Large intestine (tissue), 12 donors: ENCODE results near the gene ESAM. TPM values are rescaled to one million over a fixed set of nuclear protein-coding genes. Genes with fewer than 3 reads are reported as not detected.

Experiments used
- DNase-seq, 2 donors: peaks; one replicate each; pipeline versions ENCODE4 v3.0.0 to v3.0.0-alpha.2; 2013
- H3K27ac ChIP-seq: one replicate; pipeline ENCODE4 v1.5.1; 2013; ENCODE audit warnings: low read length
- H3K27me3 ChIP-seq: 2 replicates; pipeline ENCODE4 v1.6.1; 2013; ENCODE audit warnings: low read length; ENCODE audit not compliant: control insufficient read depth, insufficient read depth
- H3K36me3 ChIP-seq: 2 replicates; pipeline ENCODE4 v1.6.1; 2013; ENCODE audit warnings: low read length; ENCODE audit not compliant: control insufficient read depth, insufficient read depth
- H3K4me1 ChIP-seq: one replicate; pipeline ENCODE4 v1.6.1; 2013; ENCODE audit warnings: low read length; ENCODE audit not compliant: control insufficient read depth, insufficient read depth
- H3K4me3 ChIP-seq: one replicate; pipeline ENCODE4 v1.5.1; 2013; ENCODE audit warnings: low read length
- H3K9me3 ChIP-seq: one replicate; pipeline ENCODE4 v1.6.1; 2013; ENCODE audit warnings: mild to moderate bottlenecking, low read depth, low read length, moderate library complexity; ENCODE audit not compliant: control insufficient read depth
- WGBS: methylation state at CpG from one replicate; pipeline ENCODE4 v1.1.5; 2013; ENCODE audit warnings: low lambda C conversion rate; ENCODE audit not compliant: insufficient coverage; 5-methylcytosine and 5-hydroxymethylcytosine counted together
- long read RNA-seq, 11 donors: transcript quantifications; one replicate each; lab custom pipeline, GENCODE V29; 2026
- polyA plus RNA-seq: library from polyadenylated mRNA; unstranded; fragments of 120-200 nt; gene quantifications from one replicate; pipeline ENCODE4 v1.2.1, GENCODE V29; 2013

ESAM gene
- polyA plus RNA-seq = 15.0 TPM
- long read RNA-seq, donor 1, partial matches to known transcripts = 0 of 3 reads
- long read RNA-seq, donor 1, other reads (novel, unspliced or antisense) = 0 of 3 reads
- long read RNA-seq, donor 2, partial matches to known transcripts = 5 of 10 reads
- long read RNA-seq, donor 2, other reads (novel, unspliced or antisense) = 0 of 10 reads
- long read RNA-seq, donor 3 = 0 reads
- long read RNA-seq, donor 4, partial matches to known transcripts = 0 of 2 reads
- long read RNA-seq, donor 4, other reads (novel, unspliced or antisense) = 0 of 2 reads
- long read RNA-seq, donor 5, partial matches to known transcripts = 0 of 5 reads
- long read RNA-seq, donor 5, other reads (novel, unspliced or antisense) = 0 of 5 reads
- long read RNA-seq, donor 6, transcript ESAM-201 (7 exons, 1,826 nt) = major isoform, 5 of 6 reads
- long read RNA-seq, donor 6, partial matches to known transcripts = 0 of 6 reads
- long read RNA-seq, donor 6, other reads (novel, unspliced or antisense) = 0 of 6 reads
- long read RNA-seq, donor 7, transcript ESAM-201 (7 exons, 1,826 nt) = major isoform, 5 of 5 reads
- long read RNA-seq, donor 7, partial matches to known transcripts = 0 of 5 reads
- long read RNA-seq, donor 7, other reads (novel, unspliced or antisense) = 0 of 5 reads
- long read RNA-seq, donor 8, transcript ESAM-201 (7 exons, 1,826 nt) = major isoform, 7 of 7 reads
- long read RNA-seq, donor 8, partial matches to known transcripts = 0 of 7 reads
- long read RNA-seq, donor 8, other reads (novel, unspliced or antisense) = 0 of 7 reads
- long read RNA-seq, donor 9, transcript ESAM-201 (7 exons, 1,826 nt) = major isoform, 6 of 6 reads
- long read RNA-seq, donor 9, partial matches to known transcripts = 0 of 6 reads
- long read RNA-seq, donor 9, other reads (novel, unspliced or antisense) = 0 of 6 reads
- long read RNA-seq, donor 10, transcript ESAM-201 (7 exons, 1,826 nt) = major isoform, 15 of 16 reads
- long read RNA-seq, donor 10, partial matches to known transcripts = 0 of 16 reads
- long read RNA-seq, donor 10, other reads (novel, unspliced or antisense) = 0 of 16 reads
- long read RNA-seq, donor 11, transcript ESAM-201 (7 exons, 1,826 nt) = major isoform, 5 of 6 reads
- long read RNA-seq, donor 11, partial matches to known transcripts = 0 of 6 reads
- long read RNA-seq, donor 11, other reads (novel, unspliced or antisense) = 0 of 6 reads

GRCh38 chr11:124762105-124762623, at the start of gene ESAM:
TSS of gene ESAM (minus strand) at chr11:124762290. CDS start at chr11:124762154, 136 bp downstream.
- Histone ChIP-seq H3K9me3 (peaks cover 8% of the 10 kb centered on the region), H3K4me1 (peaks cover 37% of the 10 kb centered on the region), H3K27me3 (peaks cover 58% of the 10 kb centered on the region), H3K27ac (no peak within 1 kb of the TSS), H3K36me3 (peaks cover 10% of the 10 kb centered on the region), H3K4me3 (peak within 1 kb of the TSS; percentile 43)
- DNase-seq = peak in 1 of 2 donors; percentile 47
- no CpG with 5 or more reads among the region's 55 CpGs for WGBS

- H3K4me3 ChIP-seq = no peak overlapping the region
- no peak for DNase-seq
- no peaks in the 10 kb centered on the region for H3K9me3 ChIP-seq
- no peaks in the 10 kb centered on the region for H3K4me1 ChIP-seq
- no peaks in the 10 kb centered on the region for H3K36me3 ChIP-seq
- no peak overlapping the region for H3K27ac ChIP-seq
- WGBS = 86% methylated on average over 2 of the region's 10 CpGs
- peaks cover 4% of the 10 kb centered on the region for H3K27me3 ChIP-seq
Measured at GRCh38 chr11:124811399-124812125, 49.5 kb upstream of the ESAM start.

GRCh38 chr11:124807660-124808270, 45.7 kb upstream of the ESAM start:
- Histone ChIP-seq H3K4me1 (no peaks in the 10 kb centered on the region), H3K27ac (no peak overlapping the region), H3K4me3 (no peak overlapping the region), H3K36me3 (no peaks in the 10 kb centered on the region), H3K9me3 (no peaks in the 10 kb centered on the region), H3K27me3 (no peaks in the 10 kb centered on the region)
- DNase-seq = no peak
- no CpG with 5 or more reads among the region's 6 CpGs for WGBS

DNA sequence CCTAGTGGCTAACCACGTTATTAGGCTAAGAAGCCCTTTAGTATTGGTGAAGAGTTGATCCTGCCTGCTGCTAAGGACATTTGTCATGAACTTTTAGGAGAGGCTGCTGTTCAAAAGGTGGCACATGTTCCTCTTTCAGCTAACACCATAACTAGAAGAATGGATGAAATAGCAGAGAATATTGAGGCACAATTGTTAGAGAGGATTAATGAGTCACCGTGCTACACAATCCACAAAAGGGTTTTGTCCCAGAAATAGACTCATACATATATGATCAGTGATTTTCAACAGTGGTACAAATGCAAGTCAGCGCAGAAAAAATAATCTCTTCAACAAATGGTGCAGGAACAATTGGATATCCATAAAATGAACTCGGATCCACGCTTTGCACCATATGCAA, 45.1 kb upstream of the ESAM start:
- Histone ChIP-seq H3K36me3 (no peaks in the 10 kb centered on the region), H3K27ac (no peak overlapping the region), H3K4me3 (no peak overlapping the region), H3K4me1 (no peaks in the 10 kb centered on the region), H3K27me3 (no peaks in the 10 kb centered on the region), H3K9me3 (no peaks in the 10 kb centered on the region)
- WGBS = 100% methylated on average over 2 of the region's 5 CpGs
- DNase-seq = no peak

DNA sequence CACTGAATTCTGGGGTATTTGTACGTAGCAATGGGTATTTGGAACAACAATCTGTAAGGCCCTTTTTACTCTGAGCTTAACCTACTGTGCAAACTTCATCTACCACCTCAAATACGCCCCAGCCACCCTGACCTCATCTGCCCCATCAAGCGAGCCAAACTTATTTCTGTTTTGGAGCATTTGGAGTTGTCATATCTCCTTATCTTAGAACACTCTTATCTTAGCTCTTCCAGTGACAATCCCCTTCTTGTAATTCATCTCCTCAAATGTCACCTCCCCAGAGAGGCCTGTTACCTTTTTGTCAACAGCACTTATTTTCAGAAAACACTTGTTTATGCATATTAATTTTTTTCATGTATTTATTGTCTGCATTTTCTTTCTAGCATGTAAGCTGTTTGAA, 42.8 kb upstream of the ESAM start:
- no peak for DNase-seq
- 80% methylated on average over 1 of the region's 3 CpGs for WGBS
- no peaks in the 10 kb centered on the region for H3K27me3 ChIP-seq
- H3K4me1 ChIP-seq = no peaks in the 10 kb centered on the region
- no peak overlapping the region for H3K27ac ChIP-seq
- H3K9me3 ChIP-seq = no peaks in the 10 kb centered on the region
- H3K4me3 ChIP-seq = no peak overlapping the region
- no peaks in the 10 kb centered on the region for H3K36me3 ChIP-seq

- H3K4me3 ChIP-seq = no peak overlapping the region
- H3K4me1 ChIP-seq = no peaks in the 10 kb centered on the region
- no peak overlapping the region for H3K27ac ChIP-seq
- no peaks in the 10 kb centered on the region for H3K9me3 ChIP-seq
- H3K36me3 ChIP-seq = no peaks in the 10 kb centered on the region
- H3K27me3 ChIP-seq = no peaks in the 10 kb centered on the region
- no peak for DNase-seq
- 84% methylated on average over 3 of the region's 8 CpGs for WGBS
Measured at GRCh38 chr11:124801636-124802312, 39.7 kb upstream of the ESAM start.

DNA sequence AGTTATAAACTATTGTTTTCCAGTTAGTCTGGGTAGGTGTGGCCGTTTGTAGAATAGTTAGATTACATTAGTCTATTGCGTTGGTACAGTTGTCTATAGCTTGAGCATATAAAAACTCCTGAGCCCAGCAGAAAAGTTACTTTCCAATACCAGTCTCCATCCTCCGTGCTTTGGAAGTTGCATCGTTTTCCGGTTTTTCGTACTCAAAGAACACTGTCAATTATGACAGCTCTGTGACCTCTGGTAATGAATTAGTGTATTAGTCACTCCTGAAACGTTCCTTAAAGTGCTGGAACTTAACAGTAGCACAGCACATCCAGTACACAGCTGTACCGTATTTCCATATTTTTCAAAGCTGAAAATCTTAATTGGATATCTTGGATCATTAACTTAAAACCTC, 38.9 kb upstream of the ESAM start:
- Histone ChIP-seq H3K27ac (peak overlapping the region; percentile 97), H3K9me3 (no peaks in the 10 kb centered on the region), H3K27me3 (no peaks in the 10 kb centered on the region), H3K4me1 (no peaks in the 10 kb centered on the region), H3K4me3 (peak overlapping the region; percentile 84), H3K36me3 (no peaks in the 10 kb centered on the region)
- DNase-seq = no peak
- 40% methylated on average over 1 of the region's 8 CpGs for WGBS

DNA sequence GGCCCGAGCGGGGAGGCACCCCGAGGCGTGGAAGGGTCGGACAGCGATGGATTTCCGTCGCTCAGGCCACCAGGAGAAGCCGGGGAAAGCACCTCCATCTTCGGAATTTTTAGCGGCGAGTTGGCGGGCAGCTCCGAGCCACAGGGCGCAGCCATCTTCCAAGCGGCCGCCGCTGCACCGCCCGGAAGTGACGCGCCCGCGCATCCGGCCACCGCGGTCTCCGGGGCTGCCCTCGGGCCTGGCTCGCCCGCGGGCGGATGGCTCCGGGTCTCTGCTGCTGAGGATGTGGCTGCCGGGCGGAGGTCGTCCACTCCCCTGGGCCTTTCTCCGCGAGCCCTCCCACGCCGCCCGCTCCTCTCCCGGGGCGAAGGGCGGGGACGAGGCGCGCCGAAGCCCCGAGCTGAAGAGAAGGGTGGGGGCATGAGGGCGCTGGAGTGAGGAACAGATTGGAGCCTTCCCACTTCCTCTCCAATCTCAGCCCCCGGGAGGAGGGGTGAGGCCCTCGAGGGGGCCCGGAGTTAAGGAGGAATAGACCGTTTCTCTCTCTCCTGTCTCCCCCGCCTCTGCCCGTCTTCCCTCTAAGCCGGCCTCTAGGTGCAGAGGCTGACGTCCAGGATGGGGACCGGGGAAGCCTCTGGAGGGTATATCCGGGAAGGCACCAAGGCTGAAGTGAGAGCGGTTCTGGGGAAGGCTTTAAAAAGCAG, 38.3 kb upstream of the ESAM start, which contains the start of gene MSANTD2:
Gene MSANTD2, minus strand, starts transcription at position 181 of the 704 bp plus-strand sequence. Its CDS starts 26 bp downstream, at position 155.
- Histone ChIP-seq H3K9me3 (no peaks in the 10 kb centered on the region), H3K36me3 (no peaks in the 10 kb centered on the region), H3K27ac (peak within 1 kb of the TSS; percentile 97), H3K4me3 (peak within 1 kb of the TSS; percentile 84), H3K27me3 (no peaks in the 10 kb centered on the region), H3K4me1 (no peaks in the 10 kb centered on the region)
- WGBS = no CpG with 5 or more reads among the region's 62 CpGs
- peak; percentile 66 to 94 for DNase-seq
